Psoas muscle (tissue), 8 donors: ENCODE measurements around the gene PAPSS2. TPM values are rescaled to one million over a fixed set of nuclear protein-coding genes. Genes with fewer than 3 reads are reported as not detected.
"Not testable (repeated sequence)": the region's sequence is repeated elsewhere in the genome, so short reads cannot be mapped to it uniquely, and the experiment has no call there.

Experiments used
- ATAC-seq, 4 donors: fragments of 200-7000 bp; cut with Tn5 transposase; one replicate each; pipeline ENCODE4 v1.9.1; 2020; ENCODE audit warnings: moderate library complexity in 3 of 4, mild to moderate bottlenecking in 2 of 4
- DNase-seq, 2 donors: peaks; one replicate each; pipeline ENCODE4 v3.0.0-alpha.2; 2020
- H3K27ac ChIP-seq: fragments of 200-600 bp; one replicate; pipeline ENCODE4 v1.8.0; 2022
- H3K27me3 ChIP-seq, 3 donors: fragments of 200-600 bp in 1 of 3; one replicate each; pipeline versions ENCODE4 v1.6.1 to v1.8.0; 2013 to 2022; ENCODE audit warnings: low read length in 2 of 3, mild to moderate bottlenecking in 2 of 3, moderate library complexity in 1 of 3; ENCODE audit not compliant: insufficient read depth in 3 of 3
- H3K36me3 ChIP-seq, 2 donors: fragments of 200-600 bp in 1 of 2; one replicate each; pipeline versions ENCODE4 v1.6.1 to v1.8.0; 2013 to 2022; ENCODE audit warnings: low read depth in 1 of 2, mild to moderate bottlenecking in 1 of 2, moderate library complexity in 1 of 2; ENCODE audit not compliant: insufficient read depth in 1 of 2
- H3K4me1 ChIP-seq: fragments of 200-600 bp; one replicate; pipeline ENCODE4 v1.8.0; 2022
- H3K4me3 ChIP-seq: fragments of 200-600 bp; one replicate; pipeline ENCODE4 v1.8.0; 2022; ENCODE audit warnings: mild to moderate bottlenecking
- H3K9me3 ChIP-seq: fragments of 200-600 bp; one replicate; pipeline ENCODE4 v1.8.0; 2022
- CTCF ChIP-seq: fragments of 200-600 bp; IDR thresholded peaks from one replicate; pipeline ENCODE4 v1.8.0; 2022; ENCODE audit warnings: antibody characterized with exemption
- WGBS, 3 donors: extraction: QIAGEN DNeasy Blood & Tissue Kit; methylation state at CpG; one replicate each; pipeline versions ENCODE4 v1.1.6 to v1.1.7; 2013; 5-methylcytosine and 5-hydroxymethylcytosine counted together
- intact Hi-C, 2 donors: fragments of 100-400 bp; cut with DNase I; formaldehyde crosslinking; loops; one replicate each; pipeline versions ENCODE4 v1.11.0 to v1.14.2; 2022
- polyA plus RNA-seq, 3 donors: library from polyadenylated mRNA; stranded (reverse); fragments of 200-250 nt; gene quantifications; one replicate each; pipeline ENCODE4 v1.2.3, GENCODE V29; 2013
- total RNA-seq, 4 donors: library from RNA; stranded (reverse); fragmentation: NEBNext Ultra II Directional in 2 of 4; extraction: Animal tissue kit (Norgen Biotek cat#: 25700) in 2 of 4; gene quantifications; one replicate each; pipeline versions ENCODE4 v1.2.1 to v1.2.4, GENCODE V29; 2021 to 2023
- donor health status: healthy with polysubstance abuse.
- donor health status: DM: no; HTN: no; CAD: no; lungs with moderate emphysema.
- donor health status: Bipolar disorder and iron deficiency.
- donor health status: healthy.
- donor health status: DM: yes; HTN: yes; CAD: no.
- donor health status: DM: no; HTN: no; CAD: no.
- donor health status: DM: no; HTN: no; CAD: no.
- donor health status: DM: yes; HTN: yes; CAD: no.

PAPSS2 gene
- total and polyA plus RNA-seq, 7 donors, result 2.0 to 11.0 (median 3.8) TPM

- peaks cover 0 to 12% (median 0%) of the 10 kb centered on the region in 3 donors for H3K27me3 ChIP-seq
- TF ChIP-seq CTCF, result no peak
- DNase-seq (no peak), ATAC-seq (no peak)
- intact Hi-C loops, result no loop called here
- no peaks in the 10 kb centered on the region for H3K36me3 ChIP-seq
- 78 to 95% (median 88%) methylated on average over 1 of the region's 1 CpG for WGBS, 3 donors
- no peaks in the 10 kb centered on the region for H3K9me3 ChIP-seq
- no peak overlapping the region for H3K4me3 ChIP-seq
- no peak overlapping the region for H3K27ac ChIP-seq
- no peaks in the 10 kb centered on the region for H3K4me1 ChIP-seq
Observed at GRCh38 chr10:87617503-87617902, 42.2 kb upstream of the PAPSS2 start.

GRCh38 chr10:87618566-87619423 is 40.9 kb upstream of the PAPSS2 start:
- no peak for ATAC-seq
- Histone ChIP-seq H3K36me3 (no peaks in the 10 kb centered on the region), H3K4me1 (no peaks in the 10 kb centered on the region), H3K27ac (no peak overlapping the region), H3K9me3 (no peaks in the 10 kb centered on the region), H3K27me3 (peaks cover 0 to 12% (median 0%) of the 10 kb centered on the region in 3 donors), H3K4me3 (no peak overlapping the region)
- TF ChIP-seq CTCF, result no peak
- intact Hi-C loops, result no loop called here
- DNase-seq, result no peak
- WGBS, 3 donors, result 69 to 71% (median 70%) methylated on average over 11 of the region's 11 CpGs

- Histone ChIP-seq H3K9me3 (no peaks in the 10 kb centered on the region), H3K4me3 (no peak overlapping the region), H3K27ac (no peak overlapping the region), H3K36me3 (no peaks in the 10 kb centered on the region), H3K4me1 (no peaks in the 10 kb centered on the region), H3K27me3 (peaks cover 0 to 12% (median 0%) of the 10 kb centered on the region in 3 donors)
- no peak for TF ChIP-seq CTCF
- no peak for DNase-seq
- 27 to 47% (median 35%) methylated on average over 5 of the region's 5 CpGs for WGBS, 3 donors
- ATAC-seq, result no peak
- intact Hi-C loops, result no loop called here
Observed at GRCh38 chr10:87619705-87620104, 40.0 kb upstream of the PAPSS2 start.

GRCh38 chr10:87621440-87621839 is 38.2 kb upstream of the PAPSS2 start:
- ATAC-seq, H3K27ac ChIP-seq, intact Hi-C loops, DNase-seq, H3K9me3 ChIP-seq, H3K4me1 ChIP-seq, H3K4me3 ChIP-seq, H3K36me3 ChIP-seq: not testable (repeated sequence)
- H3K27me3 ChIP-seq, result peaks cover 0 to 12% (median 0%) of the 10 kb centered on the region in 3 donors

GRCh38 chr10:87622314-87623004 is 37.2 kb upstream of the PAPSS2 start:
- TF ChIP-seq CTCF, result no peak
- intact Hi-C loops, result no loop called here
- Histone ChIP-seq H3K4me3 (no peak overlapping the region), H3K27me3 (peaks cover 0 to 5% (median 0%) of the 10 kb centered on the region in 3 donors), H3K4me1 (no peaks in the 10 kb centered on the region), H3K36me3 (no peaks in the 10 kb centered on the region), H3K27ac (no peak overlapping the region), H3K9me3 (no peaks in the 10 kb centered on the region)
- WGBS, 3 donors, result 75 to 83% (median 81%) methylated on average over 7 of the region's 7 CpGs
- DNase-seq (no peak), ATAC-seq (no peak)
